ENCODE results near the gene RASGRF1.

GRCh38 chr15:78997981-78998499, 92.5 kb downstream of the RASGRF1 start:
- no peak for TF ChIP-seq CTCF (conservative IDR thresholded peaks at IDR 0.05)
- TF ChIP-seq ZFX (IDR thresholded peaks at IDR 0.05): no peak

All from C4-2B (cell line).